Fibroblast of villous mesenchyme (primary cell): Measurements from ENCODE around the gene SULT1C2. TPM values are rescaled to one million over a fixed set of nuclear protein-coding genes. Genes with fewer than 3 reads are reported as not detected.

ENCODE experiments used
- DNase-seq: peaks from one replicate; pipeline ENCODE4 v3.0.0-alpha.2; 2010; ENCODE audit warnings: low read depth
- H3K4me3 ChIP-seq: 2 replicates; pipeline ENCODE4 v1.5.1; 2011; ENCODE audit warnings: low read depth, mild to moderate bottlenecking, low read length
- CTCF ChIP-seq: IDR thresholded peaks from 2 replicates; pipeline ENCODE4 v1.5.1; 2012; ENCODE audit warnings: low read depth, mild to moderate bottlenecking, low read length; ENCODE audit not compliant: insufficient read depth
- total RNA-seq: library from RNA; depleted of rRNA; stranded (reverse); fragments of >200 nt; gene quantifications from 2 replicates; pipeline ENCODE4 v1.2.3, GENCODE V29; 2012

The SULT1C2 gene
- total RNA-seq, 1 donor, result not detected

GRCh38 chr2:108285616-108286015, 3.1 kb upstream of the SULT1C2 start:
- TF ChIP-seq CTCF, result no peak
- H3K4me3 ChIP-seq, result no peak overlapping the region
- DNase-seq, result no peak

GRCh38 chr2:108287169-108287568, 1.5 kb upstream of the SULT1C2 start:
- no peak for DNase-seq
- no peak overlapping the region for H3K4me3 ChIP-seq
- no peak for TF ChIP-seq CTCF

GRCh38 chr2:108293850-108294249, 5.2 kb downstream of the SULT1C2 start:
- DNase-seq, result no peak
- no peak for TF ChIP-seq CTCF
- no peak overlapping the region for H3K4me3 ChIP-seq

- DNase-seq, result peak; percentile 29
- TF ChIP-seq CTCF, result no peak
- H3K4me3 ChIP-seq, result no peak overlapping the region
Observed at GRCh38 chr2:108297436-108298141, 8.9 kb downstream of the SULT1C2 start.

GRCh38 chr2:108301558-108301957, 12.9 kb downstream of the SULT1C2 start:
- TF ChIP-seq CTCF, result no peak
- DNase-seq, result no peak
- H3K4me3 ChIP-seq, result no peak overlapping the region

- no peak for TF ChIP-seq CTCF
- no peak overlapping the region for H3K4me3 ChIP-seq
- no peak for DNase-seq
Observed at GRCh38 chr2:108304975-108305374, 16.3 kb downstream of the SULT1C2 start.

- no peak for DNase-seq
- no peak overlapping the region for H3K4me3 ChIP-seq
Observed at GRCh38 chr2:108305901-108306300, 17.2 kb downstream of the SULT1C2 start.

More at GRCh38 chr2:108305901-108306300, 17.2 kb downstream of the SULT1C2 start:
- TF ChIP-seq CTCF, result no peak
